Measurements from ENCODE around the gene SYTL5.

GRCh38 chrX:38004046-38004445, 2.3 kb upstream of the SYTL5 start:
- TF ChIP-seq POLR2A (IDR thresholded peaks at IDR 0.05; ENCODE audit: low read depth, low read length) (no peak), POLR2AphosphoS5 (IDR thresholded peaks at IDR 0.05; ENCODE audit: low read depth, low read length) (no peak), SPI1 (IDR thresholded peaks at IDR 0.05; ENCODE audit: low read depth, low read length) (no peak)
